ENCODE measurements around the gene FUT2.
"Not testable (repeated sequence)": the region's sequence is repeated elsewhere in the genome, so short reads cannot be mapped to it uniquely, and the experiment has no call there.

The FUT2 gene

GRCh38 chr19:48695743-48696352 lies at the start of gene FUT2:
TSS of gene FUT2 (plus strand) at chr19:48695971. CDS start at chr19:48702957, 6,986 bp downstream.
- in situ Hi-C loops (cut with MboI; ENCODE audit: low sequenced_read_pairs), result no loop called here

GRCh38 chr19:48646001-48646721 lies 49.6 kb upstream of the FUT2 start, which contains the start of gene CA11:
TSS of gene CA11 (minus strand) at chr19:48646187. CDS start at chr19:48645632, 555 bp downstream.
- in situ Hi-C loops (cut with MboI; ENCODE audit: low sequenced_read_pairs), result loop anchor here (25.0 kb wide), 1 partner anchor 316 kb away; the partner anchor contains the start of genes BAX and FTL

DNA sequence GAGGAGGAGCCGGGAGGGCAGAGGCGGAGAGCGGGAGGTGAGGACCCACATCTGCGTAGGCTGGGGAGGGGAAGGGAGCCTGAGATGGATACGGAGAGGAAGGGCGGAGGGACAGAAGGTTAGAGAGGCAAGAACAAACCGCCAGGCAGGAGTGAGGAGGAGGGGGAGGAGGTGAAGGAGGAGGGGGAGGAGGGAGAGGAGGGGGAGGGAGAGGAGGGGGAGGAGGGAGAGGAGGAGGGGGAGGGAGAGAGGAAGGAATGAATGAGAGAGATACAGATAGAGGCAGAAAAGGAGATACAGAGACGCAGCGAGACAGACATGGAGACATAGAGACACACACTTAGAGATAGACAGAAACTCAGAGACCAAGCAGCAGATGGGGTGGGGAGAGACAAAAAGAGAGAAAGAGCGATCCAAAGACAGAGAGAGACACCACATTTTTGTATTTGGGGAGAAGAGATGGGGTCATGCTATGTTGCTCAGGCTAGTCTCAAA lies 49.0 kb upstream of the FUT2 start:
- in situ Hi-C loops (cut with MboI; ENCODE audit: low sequenced_read_pairs), result loop anchor here (25.0 kb wide), 1 partner anchor 316 kb away; the partner anchor contains the start of genes BAX and FTL

DNA sequence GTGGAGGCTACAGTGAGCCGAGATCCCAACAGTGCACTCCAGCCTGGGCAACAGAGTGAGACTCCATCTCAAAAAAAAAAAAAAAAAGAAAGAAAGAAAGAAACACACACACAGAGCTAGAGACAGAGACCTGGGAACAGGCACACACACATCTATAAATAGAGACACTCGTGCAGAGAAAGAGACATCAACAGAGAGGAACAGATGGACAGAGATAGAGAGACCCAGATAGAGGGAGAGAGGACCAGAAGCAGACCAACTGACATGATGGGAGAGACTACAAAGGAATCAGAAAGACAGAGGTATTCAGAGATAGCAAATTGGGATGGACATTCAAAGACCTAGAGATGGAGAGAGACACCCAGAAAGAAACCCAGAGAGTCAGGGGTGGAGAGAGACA lies 47.6 kb upstream of the FUT2 start:
- in situ Hi-C loops (cut with MboI; ENCODE audit: low sequenced_read_pairs), result loop anchor here (25.0 kb wide), 1 partner anchor 314 kb away; the partner anchor contains the start of genes BAX and FTL

DNA sequence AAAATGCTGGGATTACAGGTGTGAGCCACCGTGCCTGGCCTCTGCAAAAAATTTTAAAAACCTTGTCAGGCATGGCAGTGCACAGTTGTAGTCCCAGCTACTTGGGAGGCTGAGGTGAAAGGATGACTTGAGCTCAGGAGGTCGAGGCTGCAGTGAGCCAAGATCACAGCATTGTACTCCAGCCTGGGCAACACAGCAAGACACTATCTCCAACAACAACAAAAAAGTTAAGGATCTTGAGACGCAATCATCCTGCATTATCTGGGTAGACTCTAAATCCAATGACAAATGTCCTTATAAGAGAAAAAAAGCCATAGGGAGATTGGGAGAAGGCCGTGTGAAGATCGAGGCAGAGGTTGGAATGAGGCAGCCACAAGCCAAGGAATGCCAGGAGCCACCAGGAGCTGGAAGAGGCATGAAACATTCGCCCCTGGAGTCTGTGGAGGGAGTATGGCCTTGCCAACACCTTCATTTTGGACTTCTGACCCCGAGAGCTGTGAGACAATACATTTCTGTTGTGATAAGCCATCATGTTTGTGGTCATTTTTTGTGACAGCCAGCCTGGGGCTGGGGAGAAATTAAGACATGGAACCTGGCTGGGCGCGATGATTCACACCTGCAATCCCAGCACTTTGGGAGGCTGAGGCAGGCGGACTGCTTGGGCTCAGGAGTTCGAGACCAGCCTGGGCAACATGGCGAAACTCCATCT lies 44.6 kb upstream of the FUT2 start:
- in situ Hi-C loops (cut with MboI; ENCODE audit: low sequenced_read_pairs), result no loop called here

GRCh38 chr19:48651683-48652048 lies 44.1 kb upstream of the FUT2 start:
- in situ Hi-C loops (cut with MboI; ENCODE audit: low sequenced_read_pairs), result no loop called here

- in situ Hi-C loops (cut with MboI; ENCODE audit: low sequenced_read_pairs), result no loop called here
Observed at GRCh38 chr19:48654299-48655059, 41.3 kb upstream of the FUT2 start.

- in situ Hi-C loops (cut with MboI; ENCODE audit: low sequenced_read_pairs), result no loop called here
Observed at GRCh38 chr19:48656840-48657474, 38.8 kb upstream of the FUT2 start.

DNA sequence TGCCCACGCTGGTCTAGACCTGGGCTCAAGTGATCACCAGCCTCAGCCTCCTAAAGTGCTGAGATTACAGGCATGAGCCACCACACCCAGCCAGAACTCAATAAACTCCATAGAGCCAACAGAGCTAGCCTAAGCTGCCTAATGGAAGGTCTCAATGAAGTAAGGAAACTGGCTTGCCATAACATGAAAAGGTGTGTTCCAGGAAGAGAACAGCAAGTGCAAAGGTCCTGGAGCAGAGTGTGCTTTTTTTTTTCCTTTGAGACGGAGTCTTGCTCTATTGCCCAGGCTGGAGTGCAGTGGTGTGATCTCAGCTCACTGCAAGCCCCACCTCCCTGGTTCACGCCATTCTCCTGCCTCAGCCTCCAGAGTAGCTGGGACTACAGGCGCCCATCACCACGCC lies 37.9 kb upstream of the FUT2 start:
- in situ Hi-C loops (cut with MboI; ENCODE audit: low sequenced_read_pairs), result not testable (repeated sequence)

- in situ Hi-C loops (cut with MboI; ENCODE audit: low sequenced_read_pairs), result no loop called here
Observed at GRCh38 chr19:48658483-48658882, 37.3 kb upstream of the FUT2 start.

DNA sequence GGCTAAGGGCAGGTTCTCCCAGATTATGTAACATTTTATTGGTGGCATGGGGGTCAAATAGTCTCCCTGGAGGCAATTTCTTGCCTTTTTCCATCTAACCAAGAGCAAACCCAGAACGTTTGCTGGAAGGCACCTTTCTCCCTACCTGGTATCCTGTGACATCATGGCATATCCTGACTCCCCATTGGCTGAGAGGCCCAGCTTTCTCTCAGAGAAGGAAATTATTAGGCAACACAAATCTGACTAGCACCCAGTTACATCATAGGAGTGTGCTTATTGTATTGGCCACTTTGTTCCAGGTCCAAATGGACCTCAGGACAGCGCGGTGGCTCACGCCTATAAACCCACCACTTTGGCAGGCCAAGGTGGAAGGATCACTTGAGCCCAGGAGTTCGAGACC lies 36.0 kb upstream of the FUT2 start:
- in situ Hi-C loops (cut with MboI; ENCODE audit: low sequenced_read_pairs), result no loop called here

DNA sequence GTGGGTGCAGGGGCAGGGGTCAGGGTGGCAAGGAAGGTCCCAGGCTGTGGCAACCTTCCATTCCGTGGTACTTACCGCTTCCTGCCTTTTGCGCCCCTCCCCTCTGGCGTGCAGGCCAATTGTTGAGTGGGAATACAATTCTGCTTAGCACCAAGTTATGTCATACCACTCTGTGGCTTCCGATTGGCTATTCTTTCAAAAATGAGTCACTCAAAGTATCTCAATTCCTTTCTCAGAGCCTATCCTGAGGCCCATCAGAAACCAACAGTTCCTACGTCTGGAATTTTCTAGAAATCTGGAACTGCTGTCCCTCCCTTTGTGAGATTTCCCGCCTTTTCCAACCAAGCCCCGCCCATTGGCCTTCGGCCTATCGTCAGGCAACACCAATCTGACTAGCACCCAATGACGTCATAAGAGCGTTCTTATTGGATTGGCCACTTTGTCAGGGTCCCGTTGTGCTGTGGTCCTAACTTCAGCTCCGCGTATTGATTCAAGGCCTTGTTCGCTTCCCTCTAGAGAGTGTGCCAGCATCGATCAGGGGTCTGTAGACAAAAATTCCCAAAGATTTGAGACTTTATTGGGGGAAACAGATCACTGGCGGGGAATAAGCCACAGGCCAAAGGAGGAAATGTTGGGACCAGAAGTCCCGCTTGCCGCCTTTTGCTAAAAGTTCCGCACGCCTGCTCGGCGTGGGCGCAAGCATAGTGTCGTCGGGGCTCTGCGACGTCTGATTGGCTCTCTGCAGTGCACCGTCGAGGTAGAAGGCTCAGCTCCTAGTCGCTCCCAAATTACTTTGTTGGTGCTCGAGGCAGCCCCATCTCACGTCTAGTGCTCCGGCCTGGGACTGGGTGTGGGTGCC lies 34.7 kb upstream of the FUT2 start:
- in situ Hi-C loops (cut with MboI; ENCODE audit: low sequenced_read_pairs), result no loop called here

DNA sequence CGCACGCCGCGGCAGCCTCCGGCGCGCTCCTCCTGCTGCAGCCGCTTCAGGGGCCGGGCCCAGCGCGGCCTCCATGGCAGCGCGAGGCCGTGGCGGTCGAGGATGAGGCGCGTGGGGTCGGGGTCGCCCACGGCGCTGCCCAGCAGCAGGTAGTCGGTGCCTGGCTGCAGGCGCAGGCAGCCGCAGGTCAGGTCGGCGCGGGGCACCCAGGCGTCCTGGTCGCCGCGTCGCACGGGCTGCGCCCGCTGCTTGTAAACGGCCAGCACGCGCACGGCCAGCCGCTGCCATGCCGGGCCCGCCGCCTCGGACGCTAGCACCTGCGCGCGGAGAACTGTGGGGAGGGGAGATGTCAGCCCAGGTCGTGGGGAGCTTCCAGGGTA lies 34.1 kb upstream of the FUT2 start:
- in situ Hi-C loops (cut with MboI; ENCODE audit: low sequenced_read_pairs), result no loop called here

- in situ Hi-C loops (cut with MboI; ENCODE audit: low sequenced_read_pairs), result no loop called here
Observed at GRCh38 chr19:48663667-48664066, 32.1 kb upstream of the FUT2 start.

GRCh38 chr19:48664476-48664875 lies 31.3 kb upstream of the FUT2 start:
- in situ Hi-C loops (cut with MboI; ENCODE audit: low sequenced_read_pairs), result no loop called here

- in situ Hi-C loops (cut with MboI; ENCODE audit: low sequenced_read_pairs), result no loop called here
Observed at GRCh38 chr19:48665786-48666185, 30.0 kb upstream of the FUT2 start.

- in situ Hi-C loops (cut with MboI; ENCODE audit: low sequenced_read_pairs), result no loop called here
Observed at GRCh38 chr19:48668332-48668731, 27.4 kb upstream of the FUT2 start.

GRCh38 chr19:48668761-48669160 lies 27.0 kb upstream of the FUT2 start:
- in situ Hi-C loops (cut with MboI; ENCODE audit: low sequenced_read_pairs), result no loop called here

GRCh38 chr19:48669903-48670668 lies 25.7 kb upstream of the FUT2 start:
- in situ Hi-C loops (cut with MboI; ENCODE audit: low sequenced_read_pairs), result no loop called here

All from HL-60/S4 treated with retinoic acid at 250 ng/mL for 4 days and 3 days (cell line).